ENCODE results near the gene PSMD11.

Gene PSMD11

GRCh38 chr17:32491371-32492263, 47.3 kb downstream of the PSMD11 start:
- no peak for DNase-seq

GRCh38 chr17:32492264-32492589, 47.9 kb downstream of the PSMD11 start:
- DNase-seq: no peak

GRCh38 chr17:32492648-32493289, 48.5 kb downstream of the PSMD11 start:
- no peak for DNase-seq

GRCh38 chr17:32493571-32493970, 49.3 kb downstream of the PSMD11 start:
- DNase-seq: no peak

GRCh38 chr17:32493976-32494513, 49.7 kb downstream of the PSMD11 start:
- DNase-seq: no peak

GRCh38 chr17:32494621-32495358, 50.5 kb downstream of the PSMD11 start:
- DNase-seq: no peak

GRCh38 chr17:32495359-32496231, 51.3 kb downstream of the PSMD11 start:
- DNase-seq: peak; percentile 13

GRCh38 chr17:32496395-32497073, 52.2 kb downstream of the PSMD11 start:
- DNase-seq: peak; percentile 85

GRCh38 chr17:32497431-32498205, 53.3 kb downstream of the PSMD11 start:
- peak; percentile 26 for DNase-seq

- DNase-seq: peak; percentile 5
Observed at GRCh38 chr17:32498391-32498790, 54.1 kb downstream of the PSMD11 start.

- DNase-seq: no peak
Observed at GRCh38 chr17:32502013-32502412, 57.7 kb downstream of the PSMD11 start.

- DNase-seq: no peak
Observed at GRCh38 chr17:32502710-32503109, 58.4 kb downstream of the PSMD11 start.

GRCh38 chr17:32503251-32504165, 59.2 kb downstream of the PSMD11 start:
- DNase-seq: no peak

GRCh38 chr17:32504166-32504990, 60.1 kb downstream of the PSMD11 start:
- peak; percentile 64 for DNase-seq

GRCh38 chr17:32508926-32509325, 64.6 kb downstream of the PSMD11 start:
- no peak for DNase-seq

GRCh38 chr17:32510466-32510865, 66.2 kb downstream of the PSMD11 start:
- no peak for DNase-seq

- DNase-seq: no peak
Observed at GRCh38 chr17:32512328-32512727, 68.0 kb downstream of the PSMD11 start.

- DNase-seq: no peak
Observed at GRCh38 chr17:32513579-32513978, 69.3 kb downstream of the PSMD11 start.

GRCh38 chr17:32514606-32515005, 70.3 kb downstream of the PSMD11 start:
- DNase-seq: no peak

Measured in fibroblast of skin of abdomen (primary cell).